IMR-90 (cell line): ENCODE measurements around the gene CREB5. TPM values are rescaled to one million over a fixed set of nuclear protein-coding genes. Genes with fewer than 3 reads are reported as not detected.

Source experiments
- ATAC-seq: fragments of 200-7000 bp; cut with Tn5 transposase; 2 replicates; pipeline ENCODE4 v1.9.1; 2020; ENCODE audit warnings: low read depth, mild to moderate bottlenecking, moderate library complexity
- BruUV-seq: library from RNA; stranded (reverse); fragments of 400-500 nt; replicated peaks from 2 replicates; lab custom pipeline; 2021; lab: Mats Ljungman, UMichigan
- CTCF ChIA-PET: fragments of 300-600 bp; formaldehyde crosslinking; extraction: SDS; loops from one replicate; lab custom pipeline; 2021; ENCODE audit warnings: antibody characterized with exemption; lab: Yijun Ruan, JAX
- POLR2A ChIA-PET: fragments of 300-600 bp; sonication (Branson Sonifier 250); formaldehyde crosslinking; loops from one replicate; lab custom pipeline; 2022; ENCODE audit warnings: antibody characterized with exemption; ENCODE audit not compliant: unreplicated experiment; lab: Charles Lee
- DNase-seq: peaks from one replicate; pipeline ENCODE4 v3.0.0; 2013
- H2AFZ ChIP-seq: replicated peaks from 2 replicates; pipeline ENCODE3; 2013; ENCODE audit warnings: low read length, mild to moderate bottlenecking; ENCODE audit not compliant: poor library complexity
- H2AK5ac ChIP-seq: 2 replicates; pipeline ENCODE4 v1.6.1; 2013; ENCODE audit warnings: low read depth, low read length, inconsistent platforms
- H2AK9ac ChIP-seq: replicated peaks from 2 replicates; pipeline ENCODE3; 2013; ENCODE audit warnings: mild to moderate bottlenecking, low read depth, low read length, moderate library complexity; ENCODE audit not compliant: poor library complexity
- H2BK120ac ChIP-seq: 2 replicates; pipeline ENCODE4 v1.6.1; 2013; ENCODE audit warnings: low read depth, low read length, inconsistent platforms
- H2BK15ac ChIP-seq: 3 replicates; pipeline ENCODE4 v1.6.1; 2013; ENCODE audit warnings: low read depth, low read length, inconsistent platforms
- H2BK20ac ChIP-seq: 2 replicates; pipeline ENCODE4 v1.6.1; 2013; ENCODE audit warnings: low read depth, mild to moderate bottlenecking, inconsistent platforms, low read length, moderate library complexity
- H2BK5ac ChIP-seq: 2 replicates; pipeline ENCODE4 v1.6.1; 2013; ENCODE audit warnings: mild to moderate bottlenecking, low read depth, low read length, inconsistent platforms; ENCODE audit not compliant: poor library complexity, severe bottlenecking
- H3K14ac ChIP-seq: replicated peaks from 2 replicates; pipeline ENCODE4 v1.6.1; 2013; ENCODE audit warnings: low read depth, low read length, inconsistent platforms
- H3K18ac ChIP-seq: 2 replicates; pipeline ENCODE4 v1.6.1; 2013; ENCODE audit warnings: low read depth, low read length, control low read depth
- H3K23ac ChIP-seq: 2 replicates; pipeline ENCODE4 v1.6.1; 2013; ENCODE audit warnings: low read depth, low read length, inconsistent platforms
- H3K27ac ChIP-seq: 2 replicates; pipeline ENCODE4 v1.5.1; 2013; ENCODE audit warnings: mild to moderate bottlenecking, control low read depth, low read length; ENCODE audit not compliant: insufficient read depth
- H3K27me3 ChIP-seq: 2 replicates; pipeline ENCODE4 v1.6.1; 2013; ENCODE audit warnings: low read length; ENCODE audit not compliant: control insufficient read depth, insufficient read depth
- H3K36me3 ChIP-seq: 2 replicates; pipeline ENCODE4 v1.6.1; 2013; ENCODE audit warnings: low read length, mixed read lengths; ENCODE audit not compliant: control insufficient read depth, insufficient read depth
- H3K4ac ChIP-seq: 2 replicates; pipeline ENCODE4 v1.6.1; 2013; ENCODE audit warnings: low read depth, low read length, inconsistent platforms
- H3K4me1 ChIP-seq: 2 replicates; pipeline ENCODE4 v1.6.1; 2013; ENCODE audit warnings: low read length, mixed read lengths; ENCODE audit not compliant: control insufficient read depth, insufficient read depth
- H3K4me2 ChIP-seq: 2 replicates; pipeline ENCODE4 v1.6.1; 2013; ENCODE audit warnings: low read depth, mild to moderate bottlenecking, control low read depth, low read length, moderate library complexity
- H3K4me3 ChIP-seq: 2 replicates; pipeline ENCODE4 v1.5.1; 2013; ENCODE audit warnings: low read depth, mild to moderate bottlenecking, control low read depth, low read length, moderate library complexity; ENCODE audit not compliant: insufficient read depth
- H3K56ac ChIP-seq: 2 replicates; pipeline ENCODE4 v1.6.1; 2013; ENCODE audit warnings: low read length, inconsistent platforms; ENCODE audit not compliant: insufficient read depth; ENCODE audit errors: extremely low read depth
- H3K79me1 ChIP-seq, 2 experiments: 2 replicates each; pipeline ENCODE4 v1.6.1; 2013; ENCODE audit warnings: low read length in 2 of 2, inconsistent platforms in 1 of 2, low read depth in 1 of 2
- H3K9ac ChIP-seq: 2 replicates; pipeline ENCODE4 v1.6.1; 2013; ENCODE audit warnings: low read depth, low read length, control low read depth
- H3K9me1 ChIP-seq: 2 replicates; pipeline ENCODE4 v1.6.1; 2013; ENCODE audit warnings: low read length, inconsistent platforms; ENCODE audit not compliant: insufficient read depth
- H3K9me3 ChIP-seq: 2 replicates; pipeline ENCODE4 v1.6.1; 2013; ENCODE audit warnings: low read length; ENCODE audit not compliant: control insufficient read depth, insufficient read depth
- H4K20me1 ChIP-seq: 2 replicates; pipeline ENCODE4 v1.6.1; 2013; ENCODE audit warnings: low read length, inconsistent platforms; ENCODE audit not compliant: insufficient read depth
- H4K5ac ChIP-seq: 2 replicates; pipeline ENCODE4 v1.6.1; 2013; ENCODE audit warnings: mild to moderate bottlenecking, low read depth, low read length, control low read depth
- H4K8ac ChIP-seq, 2 experiments: 2 replicates each; pipeline ENCODE4 v1.6.1; 2013; ENCODE audit warnings: low read depth in 2 of 2, low read length in 2 of 2, control low read depth in 1 of 2, inconsistent platforms in 1 of 2
- H4K91ac ChIP-seq: 2 replicates; pipeline ENCODE4 v1.6.1; 2013; ENCODE audit warnings: low read depth, low read length, inconsistent platforms; ENCODE audit not compliant: insufficient read depth
- CEBPB ChIP-seq: IDR thresholded peaks from 2 replicates; pipeline ENCODE4 v1.6.1; 2012; ENCODE audit warnings: low read depth, low read length, improper control_type of control experiment
- NFE2L2 ChIP-seq: fragments of 150-350 bp; IDR thresholded peaks from 2 replicates; pipeline ENCODE4 v1.6.1; 2016; ENCODE audit warnings: low read depth, mild to moderate bottlenecking, low read length
- WGBS, 2 experiments: methylation state at CpG; one replicate each; pipeline versions ENCODE4 v1.1.5 to v1.1.7; 2013; ENCODE audit warnings: missing lambda C conversion rate in 2 of 2; ENCODE audit not compliant: insufficient read length in 1 of 2; ENCODE audit errors: extremely low coverage in 2 of 2; 5-methylcytosine and 5-hydroxymethylcytosine counted together
- dilution Hi-C: fragments of 300-500 bp; cut with HindIII; formaldehyde crosslinking; loops from one replicate; pipeline ENCODE4 v1.14.3; 2018; ENCODE audit warnings: low sequenced_read_pairs; ENCODE audit not compliant: unreplicated experiment
- in situ Hi-C: fragments of 300-500 bp; cut with MboI; formaldehyde crosslinking; loops from 3 replicates; pipeline ENCODE4 v1.14.3; 2019; ENCODE audit warnings: low sequenced_read_pairs, inconsistent platforms, mixed read lengths
- intact Hi-C: fragments of 100-400 bp; cut with micrococcal nuclease; formaldehyde crosslinking; loops from 2 replicates; pipeline ENCODE4 v1.10.0; 2022
- polyA plus RNA-seq, 3 experiments: library from polyadenylated mRNA; depleted of rRNA; stranded (reverse); fragments of >200 nt; gene quantifications; 2 replicates each; pipeline ENCODE4 v1.2.3, GENCODE V29; 2012; ENCODE audit warnings: low replicate concordance in 1 of 3
- total RNA-seq: library from RNA; depleted of rRNA; stranded (reverse); fragments of >200 nt; gene quantifications from 2 replicates; pipeline ENCODE4 v1.2.3, GENCODE V29; 2012

Gene CREB5
- total and polyA plus RNA-seq, 2 of the 4 experiments (the other 2 are of a cell fraction) = 7.3 to 13.1 TPM

GRCh38 chr7:28873365-28873764 is 461.0 kb downstream of the CREB5 start:
- in situ Hi-C loops = no loop called here
- peaks cover 9% of the 10 kb centered on the region; the same call in 1 of the 2 replicates for H3K27me3 ChIP-seq
- POLR2A ChIA-PET = no interaction called here

More at GRCh38 chr7:28873365-28873764, 461.0 kb downstream of the CREB5 start:
- no peak overlapping the region for H2AK9ac ChIP-seq
- no peaks in the 10 kb centered on the region for H3K4me1 ChIP-seq
- H3K9ac ChIP-seq = no peak overlapping the region
- no peak overlapping the region for H2BK5ac ChIP-seq
- H3K23ac ChIP-seq = no peak overlapping the region
- H2BK15ac ChIP-seq = no peak overlapping the region
- no peak overlapping the region for H2AK5ac ChIP-seq
- H3K14ac ChIP-seq = no peak overlapping the region
- no peaks in the 10 kb centered on the region for H3K79me1 ChIP-seq
- no peak overlapping the region for H2BK20ac ChIP-seq
- ATAC-seq = no peak
- intact Hi-C loops (no loop called here), dilution Hi-C loops (no loop called here)
- no peak overlapping the region for H3K27ac ChIP-seq
- TF ChIP-seq CEBPB (no peak), NFE2L2 (no peak)
- no peak overlapping the region for H4K5ac ChIP-seq
- WGBS, 2 experiments = no CpG with 5 or more reads among the region's 3 CpGs
- H3K56ac ChIP-seq = no peak overlapping the region
- BruUV-seq = no TSS peak
- no peak overlapping the region for H2BK120ac ChIP-seq
- H4K8ac ChIP-seq = no peak overlapping the region
- H3K36me3 ChIP-seq = no peaks in the 10 kb centered on the region
- no peaks in the 10 kb centered on the region for H4K20me1 ChIP-seq
- CTCF ChIA-PET = no interaction called here
- no peak overlapping the region for H3K4me2 ChIP-seq
- H3K9me1 ChIP-seq = no peaks in the 10 kb centered on the region
- H3K18ac ChIP-seq = no peak overlapping the region
- no peak overlapping the region for H2AFZ ChIP-seq
- no peak overlapping the region for H3K4me3 ChIP-seq
- no peaks in the 10 kb centered on the region for H3K9me3 ChIP-seq
- H4K91ac ChIP-seq = no peak overlapping the region
- no peak for DNase-seq
- no peak overlapping the region for H3K4ac ChIP-seq
